ENCODE results near the gene NAB1.

The NAB1 gene

GRCh38 chr2:190717764-190718651, 69.1 kb downstream of the NAB1 start:
- DNase-seq (ENCODE audit: low read depth), result no peak
- no peak for TF ChIP-seq CTCF (IDR thresholded peaks at IDR 0.05; ENCODE audit: control insufficient read depth, extremely low read depth, insufficient read depth)
- H3K4me3 ChIP-seq (ENCODE audit: low read depth, low read length), result no peak overlapping the region

GRCh38 chr2:190718652-190719526, 70.0 kb downstream of the NAB1 start:
- peak; percentile 11 for DNase-seq (ENCODE audit: low read depth)
- TF ChIP-seq CTCF (IDR thresholded peaks at IDR 0.05; ENCODE audit: control insufficient read depth, extremely low read depth, insufficient read depth), result no peak
- H3K4me3 ChIP-seq (ENCODE audit: low read depth, low read length), result no peak overlapping the region

GRCh38 chr2:190720276-190720675, 71.4 kb downstream of the NAB1 start:
- H3K4me3 ChIP-seq (ENCODE audit: low read depth, low read length), result no peak overlapping the region
- DNase-seq (ENCODE audit: low read depth), result no peak
- TF ChIP-seq CTCF (IDR thresholded peaks at IDR 0.05; ENCODE audit: control insufficient read depth, extremely low read depth, insufficient read depth), result no peak

GRCh38 chr2:190720691-190721090, 71.8 kb downstream of the NAB1 start:
- TF ChIP-seq CTCF (IDR thresholded peaks at IDR 0.05; ENCODE audit: control insufficient read depth, extremely low read depth, insufficient read depth), result no peak
- no peak overlapping the region for H3K4me3 ChIP-seq (ENCODE audit: low read depth, low read length)
- DNase-seq (ENCODE audit: low read depth), result no peak

GRCh38 chr2:190722061-190722759, 73.3 kb downstream of the NAB1 start:
- DNase-seq (ENCODE audit: low read depth), result no peak
- H3K4me3 ChIP-seq (ENCODE audit: low read depth, low read length), result no peak overlapping the region
- TF ChIP-seq CTCF (IDR thresholded peaks at IDR 0.05; ENCODE audit: control insufficient read depth, extremely low read depth, insufficient read depth), result no peak

GRCh38 chr2:190722835-190723234, 74.0 kb downstream of the NAB1 start:
- TF ChIP-seq CTCF (IDR thresholded peaks at IDR 0.05; ENCODE audit: control insufficient read depth, extremely low read depth, insufficient read depth), result no peak
- no peak overlapping the region for H3K4me3 ChIP-seq (ENCODE audit: low read depth, low read length)
- DNase-seq (ENCODE audit: low read depth), result no peak
